HK-2 (cell line): ENCODE data around the gene GALM.

Experiments
- DNase-seq: peaks from one replicate; pipeline ENCODE4 v3.0.0-alpha.2; 2018; ENCODE audit not compliant: unreplicated experiment

Gene GALM

DNA sequence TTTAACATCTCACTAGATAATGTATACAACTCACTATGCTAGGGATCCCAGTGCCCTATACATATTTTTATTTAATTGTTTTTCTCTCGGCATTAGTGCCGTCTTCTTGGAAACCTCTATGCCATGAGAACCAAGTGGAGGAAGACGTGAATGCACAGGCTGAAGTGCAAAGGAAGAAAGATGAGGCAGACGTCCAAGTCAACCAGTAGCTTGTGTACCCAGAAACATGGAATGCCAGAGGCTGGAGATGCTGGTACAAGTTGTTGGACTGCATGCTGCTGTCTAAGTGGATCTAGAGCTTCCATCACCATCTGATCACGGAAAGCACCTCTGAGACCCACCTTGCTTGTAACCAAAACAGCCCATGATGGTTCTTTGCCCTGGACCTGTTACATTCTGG, 99.6 kb downstream of the GALM start:
- no peak for DNase-seq

DNA sequence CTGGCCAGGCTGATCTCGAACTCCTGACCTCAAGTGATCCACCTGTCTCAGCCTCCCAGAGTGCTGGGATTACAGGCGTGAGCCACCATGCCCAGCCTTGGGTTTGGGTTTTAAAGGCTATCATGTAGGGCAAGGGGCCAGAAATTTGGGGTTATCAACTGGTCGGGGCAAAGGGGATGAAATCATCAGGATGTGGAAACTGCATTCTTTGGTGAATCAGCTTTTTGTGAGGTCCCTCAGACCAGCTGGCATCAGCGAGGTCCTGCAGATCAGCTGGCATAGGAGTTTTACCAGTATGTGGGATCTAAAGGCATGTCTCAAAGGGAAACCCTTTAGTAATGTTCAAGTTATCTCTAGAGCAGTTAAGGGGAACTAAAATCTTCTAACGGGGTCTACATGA, 105.7 kb downstream of the GALM start:
- DNase-seq: no peak

DNA sequence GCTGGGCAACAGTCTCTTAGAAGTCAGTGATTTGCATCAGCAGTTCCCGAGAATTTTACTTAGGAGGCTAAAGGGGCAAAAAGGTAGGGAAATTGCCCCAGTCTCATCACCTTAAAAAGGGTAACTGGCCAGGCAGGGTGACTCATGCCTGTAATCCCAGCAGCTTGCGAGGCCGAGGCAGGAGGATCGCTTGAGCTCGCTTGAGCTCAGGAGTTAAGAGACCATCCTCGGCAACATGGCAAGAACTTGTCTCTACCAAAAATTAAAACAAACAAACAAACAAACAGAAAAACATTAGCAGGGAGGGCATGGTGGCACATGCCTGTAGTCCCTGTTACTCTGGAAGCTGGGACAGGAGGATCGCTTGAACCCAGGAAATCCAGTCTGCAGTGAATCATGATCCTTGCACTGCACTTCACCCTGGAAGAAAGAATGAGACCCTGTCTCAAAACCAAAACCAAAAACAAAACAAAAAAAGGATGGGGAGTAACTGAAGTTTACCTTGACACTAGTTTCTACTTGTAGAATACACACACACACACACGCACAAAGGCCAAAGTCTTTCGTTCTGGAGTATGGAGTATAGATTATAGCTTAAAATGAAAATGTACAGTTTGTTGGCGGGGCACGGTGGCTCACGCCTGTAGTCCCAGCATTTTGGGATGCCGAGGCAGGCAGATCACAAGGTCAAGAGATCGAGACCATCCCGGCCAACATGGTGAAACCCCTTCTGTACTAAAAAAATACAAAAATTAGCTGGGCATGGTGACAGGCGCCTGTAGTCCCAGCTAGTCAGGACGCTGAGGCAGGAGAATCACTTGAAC, 109.4 kb downstream of the GALM start:
- DNase-seq: no peak

DNA sequence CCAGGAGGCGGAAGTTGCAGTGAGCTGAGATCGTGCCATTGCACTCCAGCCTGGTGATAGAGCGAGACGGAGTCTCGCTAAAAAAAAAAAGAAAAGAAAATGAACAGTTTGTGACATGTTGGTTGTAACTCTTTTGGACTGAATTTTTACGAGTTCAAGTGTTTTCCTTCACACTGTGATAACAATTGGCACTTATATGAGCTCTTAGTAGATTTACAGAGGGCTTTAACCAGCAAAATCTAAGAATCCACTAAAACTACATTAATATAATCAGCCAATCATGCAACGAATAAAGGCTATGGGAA, 110.0 kb downstream of the GALM start:
- DNase-seq: no peak

DNA sequence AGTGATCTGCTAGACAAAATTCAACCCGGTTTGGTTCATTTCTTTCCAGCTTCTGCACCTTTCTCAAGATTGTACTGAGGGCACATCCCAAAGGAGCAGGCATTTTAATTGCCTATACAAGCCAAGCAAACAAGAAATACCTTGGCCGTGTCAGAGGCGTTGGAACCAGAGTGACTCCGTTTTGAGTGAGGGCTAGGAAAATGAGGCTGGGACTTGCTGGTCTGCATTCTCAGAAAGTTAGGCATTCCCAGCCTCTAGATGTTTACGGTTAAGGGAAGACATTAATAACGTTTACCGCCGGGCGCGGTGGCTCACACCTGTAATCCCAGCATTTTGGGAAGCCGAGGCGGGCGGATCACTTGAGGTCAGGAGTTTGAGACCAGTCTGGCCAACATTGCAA, 110.6 kb downstream of the GALM start:
- DNase-seq: no peak

DNA sequence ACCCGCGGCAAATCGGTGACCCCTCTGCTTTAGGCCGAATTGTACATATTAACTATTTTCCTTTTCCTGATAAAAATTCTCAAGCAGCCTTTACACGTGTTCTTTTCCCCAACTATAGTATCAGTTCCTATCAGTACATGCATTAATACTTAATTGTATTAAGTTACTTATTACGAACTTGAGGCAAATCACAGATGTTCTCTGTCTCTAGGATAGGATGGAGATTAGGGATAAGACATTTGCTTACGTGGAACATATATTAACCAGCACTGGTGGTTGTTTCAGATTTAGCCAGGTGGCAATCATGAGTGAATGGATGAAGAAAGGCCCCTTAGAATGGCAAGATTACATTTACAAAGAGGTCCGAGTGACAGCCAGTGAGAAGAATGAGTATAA, 112.8 kb downstream of the GALM start:
- no peak for DNase-seq

DNA sequence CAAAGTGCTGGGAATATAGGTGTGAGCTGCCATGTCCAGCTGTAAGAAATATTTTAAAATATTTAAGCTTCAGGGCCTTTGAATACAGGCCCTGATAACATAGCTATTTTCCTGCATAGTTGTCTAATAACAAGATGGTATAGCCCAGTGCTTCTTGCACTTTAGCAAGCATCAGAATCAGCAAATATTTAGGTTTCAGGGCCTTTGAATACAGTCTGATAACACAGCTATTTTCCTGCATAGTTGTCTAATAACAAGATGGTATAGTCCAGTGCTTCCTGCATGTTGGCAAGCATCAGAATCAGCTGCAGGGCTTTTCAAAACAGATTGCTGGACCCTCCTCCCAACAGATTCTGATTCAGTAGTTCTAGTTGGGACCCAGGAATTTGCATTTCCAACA, 117.7 kb downstream of the GALM start:
- no peak for DNase-seq
